Measurements from ENCODE around the gene ATP2C2. TPM values are rescaled to one million over a fixed set of nuclear protein-coding genes. Genes with fewer than 3 reads are reported as not detected.
A peak's percentile ranks its signal among the peaks of the same experiment; 100 is the strongest.

ATP2C2 gene
- total and polyA plus RNA-seq, 9 of the 15 experiments (the other 6 are each of a cell fraction or from before 2014, with no cell fraction given): 0.75 TPM; not detected in 8

GRCh38 chr16:84423416-84423837 is 55.1 kb downstream of the ATP2C2 start (continued):
- TF ChIP-seq NONO (IDR thresholded peaks at IDR 0.05; ENCODE audit: low read depth in 2 of 2, low read length in 1 of 2) (no peak), E2F5 (CRISPR knock-in tag; IDR thresholded peaks at IDR 0.05) (no peak), ZBTB26 (CRISPR knock-in tag; IDR thresholded peaks at IDR 0.05) (0 out of 2 replicates have a peak, but pooled peaks have one; percentile 64), ELF2 (CRISPR knock-in tag; IDR thresholded peaks at IDR 0.05) (peak; percentile 90), CHD7 (IDR thresholded peaks at IDR 0.05; ENCODE audit: low read depth, low read length) (no peak), TAF7 (tag; IDR thresholded peaks at IDR 0.05) (no peak; the same call in 1 of the 2 replicates), MTF1 (CRISPR knock-in tag; IDR thresholded peaks at IDR 0.05; ENCODE audit: borderline replicate concordance) (0 out of 2 replicates have a peak, but pooled peaks have one; percentile 41), MYC (IDR thresholded peaks at IDR 0.05; ENCODE audit: low read depth, low read length) (peak; percentile 24; the same call in 1 of the 2 replicates), MYC (CRISPR knock-in tag; IDR thresholded peaks at IDR 0.05; ENCODE audit: borderline replicate concordance, low read depth) (no peak), CEBPZ (IDR thresholded peaks at IDR 0.05; ENCODE audit: borderline replicate concordance, low read depth, low read length) (no peak)

All from K562 (cell line).